GM19452 (cell line): ENCODE data around the gene MEIS1.

Experiments used
- ATAC-seq: cut with Tn5 transposase; IDR thresholded peaks from one replicate; pipeline ENCODE4 v1.9.1; 2021; ENCODE audit not compliant: unreplicated experiment

Gene MEIS1

DNA sequence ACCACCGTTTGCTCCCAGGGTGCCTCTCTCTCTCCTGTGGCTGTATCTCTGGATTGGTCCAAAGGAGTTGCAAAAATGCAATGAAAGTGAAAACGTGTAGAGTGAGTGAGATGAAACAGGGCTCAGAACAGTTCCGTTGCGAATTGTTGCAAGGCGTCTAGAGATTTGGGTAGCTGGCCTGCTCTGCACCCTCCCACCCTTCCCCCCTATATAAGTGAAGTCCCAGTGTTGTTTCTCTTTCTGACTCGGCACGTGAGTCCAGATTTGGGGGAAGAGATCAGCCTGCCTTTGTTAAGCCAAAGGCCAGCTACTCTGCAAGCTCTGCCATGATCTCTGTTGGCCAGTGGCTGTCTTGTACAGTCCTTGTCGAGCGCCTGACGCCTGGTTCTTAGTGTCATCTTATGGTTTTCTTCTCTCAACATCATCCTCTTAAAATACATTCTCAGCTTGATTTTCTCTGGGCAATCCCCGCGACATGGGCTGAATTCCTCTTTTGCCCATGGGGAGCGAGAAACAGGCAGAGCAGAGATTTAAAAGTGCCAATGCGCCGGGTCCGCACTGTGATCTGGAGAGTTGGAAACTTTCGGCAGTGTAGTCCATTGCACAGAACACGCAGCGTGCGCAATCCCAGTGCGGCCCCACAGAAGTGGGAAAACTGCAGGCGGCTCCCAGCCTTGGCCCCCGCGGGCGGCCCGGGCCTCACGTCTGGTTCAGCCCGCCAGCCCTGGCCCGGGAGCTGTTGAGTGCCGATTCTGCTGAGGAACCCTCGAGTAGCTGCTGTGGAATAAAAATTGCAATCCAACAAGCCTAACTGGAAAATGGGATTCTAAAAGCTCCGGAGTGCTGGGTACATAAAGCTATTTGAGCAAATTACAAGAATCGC lies 9.3 kb downstream of the MEIS1 start:
- no peak for ATAC-seq

DNA sequence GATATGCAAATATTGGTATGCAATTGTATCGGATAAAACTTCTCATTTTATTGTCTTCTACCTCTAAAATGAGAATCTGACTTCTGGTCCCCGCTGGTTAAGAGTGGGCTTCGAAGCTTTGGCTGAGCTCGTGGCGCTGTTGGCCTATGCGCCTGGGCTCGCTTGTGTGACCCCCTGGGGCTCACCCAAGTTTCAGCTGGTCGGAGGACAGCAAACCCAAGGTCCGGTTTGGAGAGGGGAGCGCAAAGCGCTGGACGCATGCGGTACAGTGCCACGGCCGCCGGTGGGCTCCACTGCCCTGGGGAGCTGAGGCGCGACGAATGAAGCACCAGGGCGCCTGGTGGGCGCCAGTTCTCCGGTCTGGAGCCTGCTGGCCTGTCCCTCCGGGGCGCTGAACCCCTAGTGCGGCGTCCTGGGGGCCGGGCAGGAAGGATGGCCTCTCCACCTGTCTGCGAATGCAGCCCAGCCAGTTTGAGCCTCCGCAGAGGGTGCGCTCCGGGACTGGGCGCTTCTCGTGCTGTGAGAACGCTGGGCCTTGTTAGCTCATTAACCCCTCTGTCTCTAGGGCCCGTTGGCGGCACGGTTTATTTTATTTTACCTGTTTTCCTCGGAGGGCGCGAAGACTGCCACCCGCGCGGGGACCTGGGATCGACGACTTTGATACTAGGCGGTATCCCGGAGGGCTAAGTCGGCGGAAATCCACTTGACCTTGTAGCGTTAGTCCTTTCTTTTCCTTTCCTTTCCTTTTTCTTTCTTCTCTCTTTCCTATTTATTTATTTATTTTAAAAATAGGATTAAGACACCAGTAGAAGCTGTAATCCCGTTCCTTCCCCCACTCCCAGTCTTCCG lies 10.4 kb downstream of the MEIS1 start:
- no peak for ATAC-seq

DNA sequence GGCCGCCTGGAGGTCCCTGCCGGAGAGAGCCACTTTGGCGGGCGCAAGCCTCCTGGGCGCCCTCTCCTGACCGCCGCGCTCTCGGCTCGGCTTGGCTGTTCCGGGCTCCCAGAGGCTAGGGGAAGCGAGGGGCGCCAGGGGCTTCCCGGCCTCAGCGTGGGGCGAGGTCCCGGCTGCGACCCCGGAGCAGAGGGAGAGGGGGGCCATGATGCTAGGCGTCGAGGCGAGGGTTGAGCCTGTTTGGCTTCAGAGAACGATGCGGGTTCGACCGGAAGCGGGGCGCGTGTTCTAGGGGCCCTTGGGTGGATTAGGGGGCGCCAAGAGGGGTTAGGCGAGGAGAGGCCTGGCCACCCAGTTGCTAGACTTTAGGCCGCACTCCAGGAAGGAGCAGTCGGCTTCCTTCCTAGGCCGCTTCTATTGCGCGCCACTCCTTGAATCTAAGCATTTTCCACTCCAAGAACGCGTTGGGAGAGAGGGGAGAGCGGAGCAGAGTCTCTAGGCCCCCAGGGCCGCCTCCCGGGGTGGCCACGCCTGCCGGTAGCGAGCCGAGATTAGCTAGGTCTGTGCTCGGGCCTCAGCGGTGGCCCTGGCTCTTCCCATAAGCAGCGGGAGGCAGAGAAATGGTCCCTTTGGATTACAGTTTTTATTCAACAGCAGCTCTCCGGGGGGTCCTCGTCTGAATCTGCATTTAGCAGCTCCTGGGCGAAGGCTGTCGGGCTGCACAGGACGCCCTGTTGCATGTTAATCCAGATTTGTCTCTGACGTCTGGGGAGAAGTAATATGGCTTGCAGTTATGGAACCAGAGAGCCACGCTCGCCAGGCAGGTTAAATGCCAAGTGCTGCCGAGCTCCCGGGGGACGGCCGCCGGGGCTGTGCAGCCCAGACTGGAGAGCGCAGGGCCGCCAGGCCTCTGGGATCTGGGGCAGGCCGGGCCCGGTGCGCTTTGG lies 11.3 kb downstream of the MEIS1 start:
- ATAC-seq = no peak

DNA sequence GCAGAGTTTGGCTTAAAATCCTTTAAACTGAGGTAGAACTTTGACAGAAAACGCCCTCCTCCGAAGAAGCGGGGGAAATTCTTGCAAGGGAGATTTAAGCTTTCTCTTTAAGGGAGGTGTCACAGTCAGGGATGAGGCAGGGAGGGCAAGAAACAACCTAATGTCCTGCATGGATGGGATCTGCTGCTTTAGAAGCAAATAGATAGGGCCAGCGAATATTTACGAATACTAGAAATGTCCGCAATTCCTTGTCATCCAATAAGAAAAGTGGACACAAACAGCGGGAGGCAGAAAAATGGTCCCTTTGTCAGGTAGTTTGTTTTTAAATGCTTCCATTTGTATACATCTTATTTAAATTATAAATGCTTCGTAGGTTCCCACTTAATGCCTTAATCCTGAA lies 12.0 kb downstream of the MEIS1 start:
- ATAC-seq = no peak

DNA sequence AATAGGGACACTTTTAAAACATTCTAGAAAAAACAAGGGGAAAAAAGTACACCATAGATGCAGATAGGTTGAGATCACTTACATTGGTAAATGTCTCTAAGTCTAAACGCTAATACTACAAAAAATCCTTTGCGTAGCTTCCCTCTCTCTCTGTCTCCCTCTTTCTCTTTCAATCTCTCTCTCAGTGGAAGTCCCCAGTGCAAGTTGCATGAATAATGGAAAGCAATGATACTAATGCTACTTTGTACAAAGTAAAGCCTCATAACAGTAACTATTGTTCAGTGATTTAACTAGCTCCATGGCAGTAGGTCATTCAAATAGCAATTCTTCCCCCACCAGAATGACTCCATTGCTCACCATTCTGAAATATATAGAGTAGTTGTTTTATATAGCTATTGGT lies 12.8 kb downstream of the MEIS1 start:
- ATAC-seq = no peak

DNA sequence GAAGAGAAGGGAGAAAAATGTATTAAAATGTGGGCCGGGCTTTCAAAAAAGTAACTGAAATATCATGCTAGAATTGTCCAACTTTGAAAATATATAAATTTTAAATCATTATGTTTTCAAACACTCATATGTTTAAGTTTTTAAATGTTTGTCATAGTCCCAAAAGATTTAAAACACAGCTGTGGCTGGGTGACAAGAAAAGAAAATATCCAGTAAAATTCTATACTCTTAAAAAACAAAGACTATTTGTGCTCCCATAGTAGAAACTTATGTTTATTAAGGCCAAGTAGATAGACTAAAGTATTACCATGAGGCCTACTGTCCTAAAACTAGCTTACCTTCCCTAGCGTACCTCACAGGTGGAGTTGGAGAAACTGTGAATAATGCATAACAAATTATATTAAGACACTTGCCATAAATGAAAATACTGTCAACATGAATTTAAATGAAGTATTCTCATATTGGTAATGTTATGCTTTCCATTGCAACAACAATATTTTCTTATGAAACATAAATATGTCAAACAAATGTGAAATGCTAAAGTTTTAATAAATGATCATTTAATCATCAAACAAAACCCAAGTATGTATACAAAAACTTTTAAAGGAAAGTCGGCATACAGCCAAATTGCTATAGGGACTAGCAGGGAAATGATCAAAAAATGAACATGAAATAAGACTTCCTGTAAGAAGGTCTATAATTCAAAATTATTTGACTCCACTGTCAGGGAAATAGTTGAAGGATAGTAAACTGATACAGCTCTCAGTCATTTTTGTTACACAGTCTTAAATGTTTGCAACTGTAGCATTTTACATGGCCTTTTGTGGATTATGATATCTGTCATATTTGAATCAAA lies 13.4 kb downstream of the MEIS1 start:
- no peak for ATAC-seq

DNA sequence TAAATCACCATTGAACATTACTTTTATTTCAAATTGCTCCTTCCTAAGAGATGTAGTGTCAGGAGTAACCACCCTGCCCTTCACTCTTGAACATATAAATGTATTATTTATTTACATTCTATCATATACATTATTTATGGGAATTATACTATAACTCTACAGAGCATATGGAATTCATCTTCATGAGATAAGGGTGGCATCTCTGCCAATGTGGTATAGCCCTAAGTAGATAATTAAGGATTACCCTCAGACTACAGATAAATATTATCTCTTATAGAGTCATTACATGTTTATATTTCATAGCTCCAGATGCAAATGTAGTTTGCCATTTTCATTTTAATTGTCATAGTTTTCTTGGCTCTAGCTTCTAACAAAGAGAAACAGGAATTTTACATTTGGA lies 17.3 kb downstream of the MEIS1 start:
- no peak for ATAC-seq

DNA sequence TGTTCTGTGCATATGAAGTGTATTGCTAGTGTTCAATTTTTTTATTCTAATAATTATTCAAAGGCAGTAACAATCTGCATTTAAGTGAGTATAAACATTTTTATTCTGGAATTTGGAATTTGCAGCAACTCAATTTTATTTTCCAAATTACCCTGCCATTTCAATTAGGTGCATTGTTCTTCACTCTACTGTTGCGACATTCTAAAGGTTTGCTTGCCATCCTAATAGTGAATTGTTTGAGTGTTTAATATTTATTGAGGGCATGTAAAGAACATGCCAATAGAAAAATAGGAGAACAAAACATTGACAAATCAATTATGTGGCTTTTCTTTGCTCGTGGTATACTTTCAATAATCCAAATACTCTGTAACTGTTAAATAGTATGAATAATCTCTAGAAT lies 18.0 kb downstream of the MEIS1 start:
- no peak for ATAC-seq

DNA sequence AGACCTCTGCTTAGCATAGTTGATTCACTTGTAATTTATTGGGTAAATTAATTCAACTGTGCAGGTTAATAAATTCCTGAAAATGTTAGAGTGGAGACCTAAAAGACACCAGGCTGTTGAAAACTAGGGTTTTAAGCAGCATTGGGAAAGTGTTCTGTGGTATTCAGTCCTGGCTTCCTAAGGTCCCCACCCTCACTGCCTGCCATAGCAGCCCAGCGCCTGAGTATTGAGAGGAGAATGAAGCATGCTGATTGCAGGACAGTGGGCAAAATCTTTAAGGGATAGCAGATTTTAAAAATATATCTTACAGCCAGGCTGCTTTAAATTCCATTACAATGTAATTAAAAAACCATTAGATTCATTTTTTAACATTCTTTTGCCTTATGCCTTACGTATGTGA lies 20.6 kb downstream of the MEIS1 start:
- no peak for ATAC-seq

DNA sequence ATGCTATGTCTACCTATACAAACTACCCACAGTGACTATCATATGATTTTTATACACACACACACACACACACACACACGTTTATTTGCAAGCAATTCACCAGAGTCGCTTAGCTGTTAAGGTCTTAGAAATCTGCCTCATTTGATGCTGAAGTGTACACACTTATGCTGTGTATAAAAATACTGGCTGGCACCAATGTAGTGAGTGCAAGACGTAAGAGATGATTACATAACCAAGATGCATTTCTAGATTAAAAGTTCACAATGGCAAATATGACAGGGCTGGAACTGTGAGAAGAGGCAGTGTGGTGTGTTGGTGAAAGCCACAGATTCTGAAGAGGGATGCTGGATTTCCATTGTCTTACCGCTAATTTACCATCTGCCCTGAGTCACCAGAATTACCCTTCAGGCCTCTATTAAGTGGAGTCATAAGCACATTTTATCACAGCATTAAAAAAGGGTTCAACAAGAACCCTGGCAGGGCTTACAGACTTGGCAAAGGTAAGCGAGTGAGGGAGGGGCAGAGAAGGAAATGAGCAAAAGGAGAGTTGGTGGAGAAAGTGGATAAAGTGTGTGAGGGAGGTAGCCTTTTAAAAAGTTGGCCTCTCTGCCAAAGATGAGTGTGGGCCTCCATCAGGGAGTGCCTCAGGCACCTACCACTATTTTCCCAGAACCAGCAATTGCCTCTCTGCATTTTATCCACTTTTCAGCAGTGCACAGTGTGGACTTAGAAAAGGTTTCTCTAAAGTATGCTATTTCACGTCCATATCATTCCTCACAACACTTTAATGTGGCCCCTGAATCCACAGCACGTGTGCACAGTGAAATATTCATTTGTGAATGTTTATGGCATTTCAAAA lies 21.5 kb downstream of the MEIS1 start:
- ATAC-seq = no peak

DNA sequence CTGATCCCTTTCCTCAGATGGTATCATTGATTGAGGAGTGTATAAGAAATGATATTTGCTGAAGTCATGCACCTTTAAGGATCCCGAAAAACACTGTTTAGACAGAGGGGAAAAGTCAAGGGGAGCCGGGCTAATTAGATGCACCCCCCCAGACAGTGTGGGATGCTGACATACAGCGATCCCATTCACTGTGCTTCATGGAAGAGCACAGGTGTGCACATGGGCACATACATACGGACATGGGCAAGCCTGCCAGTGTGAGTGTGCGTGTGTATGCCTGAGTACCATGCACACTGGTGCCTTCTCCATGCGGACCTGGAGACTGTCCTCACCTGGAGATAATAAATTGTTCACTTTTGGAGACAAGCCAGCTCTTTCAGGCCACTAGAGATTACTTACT lies 22.6 kb downstream of the MEIS1 start:
- no peak for ATAC-seq

DNA sequence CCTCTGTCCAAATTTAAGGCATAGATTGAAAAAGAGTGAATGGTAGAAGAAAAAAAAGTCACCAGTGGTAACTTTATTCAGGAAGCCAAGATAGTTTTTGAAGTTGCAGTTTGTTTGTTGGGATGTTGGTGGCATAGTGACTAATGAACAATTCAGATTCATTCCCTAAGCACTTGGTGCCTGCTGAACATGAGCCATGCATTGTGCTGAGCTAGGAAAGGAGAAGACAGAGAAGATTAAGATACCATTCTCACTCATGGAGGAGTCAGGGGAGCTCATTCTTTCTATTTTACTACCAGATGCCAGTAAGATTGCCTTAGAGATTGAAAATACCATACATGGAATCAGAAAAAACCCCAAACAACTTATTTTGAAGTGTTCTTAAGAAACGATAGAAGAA lies 25.1 kb downstream of the MEIS1 start:
- ATAC-seq = no peak

DNA sequence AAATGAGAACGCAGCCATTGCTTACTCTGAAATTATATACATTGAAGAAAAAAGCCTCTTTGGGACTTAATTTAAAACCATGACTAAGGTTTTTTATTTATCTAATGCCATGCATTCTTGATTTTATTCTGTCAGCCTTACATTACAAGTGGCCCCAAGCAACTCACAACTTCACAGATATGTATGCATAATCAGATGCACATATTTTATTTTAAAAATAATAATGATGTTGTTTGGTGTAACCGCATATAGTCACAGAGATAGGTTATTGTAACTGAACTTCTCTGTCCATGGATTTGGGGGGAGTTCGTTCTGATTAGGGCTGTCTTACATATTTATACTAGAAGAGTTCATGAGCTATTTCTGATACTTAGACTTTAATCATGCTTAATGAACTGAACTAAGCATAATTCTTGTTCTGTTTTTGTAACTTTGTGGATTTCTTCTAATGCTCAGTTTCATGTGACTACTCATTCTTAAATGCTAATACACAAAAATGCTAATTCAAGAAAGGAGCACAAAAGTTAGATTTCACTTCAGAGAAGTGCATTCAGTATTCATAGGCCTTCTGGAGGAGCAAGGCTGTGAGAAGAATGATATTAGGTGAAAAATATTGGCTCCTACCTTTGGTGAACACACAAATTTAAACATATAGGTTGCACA lies 26.2 kb downstream of the MEIS1 start:
- ATAC-seq = no peak

DNA sequence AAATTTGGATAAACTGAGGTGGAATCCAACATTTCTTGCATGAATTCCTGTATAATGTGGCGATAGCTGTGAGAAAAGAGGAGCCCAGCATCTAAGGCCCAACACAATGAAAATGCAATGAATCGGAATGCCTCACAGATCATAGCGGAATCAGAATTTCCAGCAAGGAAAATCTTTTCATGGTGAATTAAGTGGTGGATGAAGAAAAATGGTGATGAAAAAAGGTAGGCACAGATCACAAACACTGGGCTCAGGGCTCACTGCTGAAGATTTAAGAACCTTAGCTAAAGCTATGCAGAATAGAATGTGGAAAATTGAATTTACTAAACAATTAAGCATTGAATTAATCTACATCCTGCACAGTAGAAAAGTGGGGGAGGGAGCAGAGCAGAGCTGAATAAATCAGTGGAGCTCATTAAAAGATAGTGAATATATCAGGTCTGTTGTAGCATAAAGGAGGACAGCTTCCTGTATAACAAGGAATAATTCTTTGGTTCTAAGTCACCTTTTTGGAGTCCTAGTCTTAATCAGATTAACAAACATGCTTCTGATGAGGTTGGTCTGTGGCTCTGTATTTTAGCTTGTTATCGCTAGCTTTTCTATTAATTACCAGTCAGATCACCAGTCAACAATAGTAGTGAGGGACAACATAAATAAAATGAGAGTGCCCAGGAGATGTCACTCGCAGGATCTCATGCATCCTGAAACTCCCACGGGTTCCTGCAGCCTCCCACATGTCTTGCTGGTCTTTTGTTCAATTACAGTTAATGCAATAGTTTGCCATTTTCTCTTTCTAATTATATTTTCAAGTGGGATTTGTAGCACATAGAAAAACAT lies 27.0 kb downstream of the MEIS1 start:
- ATAC-seq = no peak

DNA sequence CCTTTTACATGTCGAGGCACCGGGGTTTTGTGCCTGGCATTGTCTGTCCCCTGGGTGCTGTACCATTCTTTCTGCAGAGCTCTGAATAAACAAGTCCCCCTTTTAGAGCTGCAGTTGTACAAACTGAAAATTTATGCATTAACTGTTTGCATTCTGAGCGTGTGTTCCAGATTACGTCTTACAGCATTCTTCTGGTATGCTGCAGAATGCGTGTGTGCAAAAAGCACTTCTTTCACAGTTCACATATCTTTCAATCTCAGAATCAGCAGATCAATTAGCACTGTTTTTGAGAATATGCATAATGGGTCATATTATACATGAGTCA lies 27.5 kb downstream of the MEIS1 start:
- ATAC-seq = no peak

DNA sequence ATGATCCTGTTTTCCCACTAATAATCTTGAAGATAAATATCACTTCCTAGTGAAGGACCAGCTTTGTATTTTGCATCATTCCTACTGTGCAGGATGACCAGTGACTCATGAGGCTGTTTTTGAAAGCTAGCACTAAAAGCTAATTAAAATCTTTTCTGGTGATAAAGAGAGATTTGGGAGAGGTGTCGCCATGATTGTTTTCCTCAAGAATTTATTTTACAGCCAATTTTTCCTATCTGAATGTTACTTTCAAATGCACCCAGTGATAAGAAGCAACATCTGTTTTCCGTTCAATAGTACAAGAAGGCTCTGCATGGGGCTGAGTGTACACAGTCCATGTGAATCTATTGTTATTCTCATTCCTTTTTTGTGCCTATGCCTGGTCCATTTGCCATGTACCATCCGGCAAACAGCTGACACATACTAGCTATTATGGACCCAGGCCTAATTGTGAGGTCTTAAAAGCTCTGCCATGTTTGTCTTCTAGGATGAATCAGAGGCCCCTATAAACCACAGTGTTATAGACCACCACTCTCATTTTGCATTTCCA lies 28.4 kb downstream of the MEIS1 start:
- ATAC-seq = no peak

DNA sequence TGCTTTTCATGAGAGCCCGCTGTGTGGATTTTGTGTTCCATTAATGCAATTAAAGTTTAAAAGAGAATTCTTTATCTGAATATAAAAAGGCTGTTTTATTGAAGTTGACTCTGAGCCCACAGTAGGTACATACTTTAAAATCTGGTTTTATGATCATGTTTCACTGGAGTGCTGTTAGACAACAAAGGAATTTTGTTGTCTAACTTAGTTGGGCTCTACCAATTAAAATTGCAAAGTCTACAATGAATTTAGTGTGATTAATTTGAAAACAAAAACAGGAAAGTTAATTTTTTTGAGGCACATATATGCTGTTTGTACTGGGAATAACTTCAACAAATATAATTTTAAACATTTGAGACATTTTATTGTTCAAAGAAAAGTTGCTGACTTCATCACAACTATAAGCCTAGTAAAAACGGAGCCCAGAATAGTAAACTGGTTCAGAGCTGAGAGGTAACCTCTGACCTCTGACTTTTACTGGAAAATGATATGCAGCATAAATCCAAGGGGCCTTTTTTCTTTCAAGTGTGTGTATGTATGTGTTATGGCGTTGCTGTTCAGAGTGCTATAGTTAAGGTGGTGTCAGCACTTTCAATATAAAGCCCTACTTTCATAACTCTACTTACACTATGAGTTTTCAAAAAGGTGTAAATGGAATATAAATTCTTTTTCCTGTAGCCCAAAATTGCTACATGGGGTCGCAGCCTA lies 30.2 kb downstream of the MEIS1 start:
- no peak for ATAC-seq
